ENCODE results near the gene MAGEL2.

GRCh38 chr15:23634181-23634580 lies 13.5 kb downstream of the MAGEL2 start:
- TF ChIP-seq CTCF (IDR thresholded peaks at IDR 0.05; ENCODE audit: low read depth, low read length, missing input control): no peak
- TF ChIP-seq JUND (IDR thresholded peaks at IDR 0.05): no peak
- no peak for TF ChIP-seq MAX (IDR thresholded peaks at IDR 0.05)
- no peak for TF ChIP-seq YY1 (IDR thresholded peaks at IDR 0.05)
- TF ChIP-seq TAF1 (conservative IDR thresholded peaks at IDR 0.05): no peak
- TF ChIP-seq RAD21 (IDR thresholded peaks at IDR 0.05): no peak
- no peak for TF ChIP-seq SP1 (IDR thresholded peaks at IDR 0.05)

Data from liver (tissue), 3 donors.